NCI-H345 treated with DMSO at 0.1 percent for 48 hours (cell line): ENCODE data around the gene TSPY8.
"Not testable (repeated sequence)": the region's sequence is repeated elsewhere in the genome, so short reads cannot be mapped to it uniquely, and the experiment has no call there.

Experiments
- DNase-seq: peaks from one replicate; lab custom pipeline; 2025; ENCODE audit not compliant: unreplicated experiment; lab: John Stamatoyannopoulos, UW

TSPY8 gene, protein sequence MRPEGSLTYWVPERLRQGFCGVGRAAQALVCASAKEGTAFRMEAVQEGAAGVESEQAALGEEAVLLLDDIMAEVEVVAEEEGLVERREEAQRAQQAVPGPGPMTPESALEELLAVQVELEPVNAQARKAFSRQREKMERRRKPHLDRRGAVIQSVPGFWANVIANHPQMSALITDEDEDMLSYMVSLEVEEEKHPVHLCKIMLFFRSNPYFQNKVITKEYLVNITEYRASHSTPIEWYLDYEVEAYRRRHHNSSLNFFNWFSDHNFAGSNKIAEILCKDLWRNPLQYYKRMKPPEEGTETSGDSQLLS

DNA sequence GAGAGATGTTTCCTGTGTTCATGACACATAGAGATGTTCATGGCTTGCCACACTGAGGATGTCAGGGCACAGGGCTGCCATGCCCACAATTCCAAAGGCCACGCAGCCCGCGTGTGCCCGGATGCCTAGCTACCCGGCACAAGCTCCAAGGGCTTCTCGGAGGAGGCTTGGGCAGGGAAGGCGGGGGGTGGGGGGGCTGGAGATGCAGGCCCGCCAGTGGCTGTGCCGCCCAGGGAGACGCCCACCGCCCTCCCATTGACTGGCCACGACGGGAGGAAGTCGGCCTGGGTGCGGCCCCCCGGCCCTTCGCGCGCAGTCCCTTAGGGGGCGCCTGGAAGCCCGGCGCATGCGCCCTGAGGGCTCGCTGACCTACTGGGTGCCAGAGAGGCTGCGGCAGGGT lies at the start of gene TSPY8:
Gene TSPY8 (plus strand): TSS at position 301 of the 400 bp plus-strand sequence. CDS start 46 bp downstream, at position 347.
- DNase-seq, result not testable (repeated sequence)

DNA sequence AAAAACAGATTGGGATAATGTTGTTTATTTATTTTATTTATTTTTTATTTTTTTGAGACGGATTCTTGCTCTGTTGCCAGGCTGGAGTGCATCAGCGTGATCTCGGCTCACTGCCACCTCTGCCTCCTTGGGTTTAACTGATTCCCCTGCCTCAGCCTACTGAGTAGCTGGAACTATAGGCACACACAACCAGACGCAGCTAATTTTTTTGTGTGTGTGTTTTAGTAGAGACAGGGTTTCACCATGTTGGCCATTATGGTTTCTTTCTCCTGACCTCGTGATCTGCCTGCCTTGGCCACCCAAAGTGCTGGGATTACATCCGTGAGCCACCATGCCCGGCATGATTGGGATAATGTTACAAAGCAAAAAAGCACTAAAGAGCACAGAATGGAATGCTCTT lies 36.6 kb upstream of the TSPY8 start:
- DNase-seq, result no peak

GRCh38 chrY:9337164-9337563 lies 20.4 kb upstream of the TSPY8 start, which contains the start of gene TSPY4:
TSPY4 (plus strand) TSS chrY:9337464; CDS start chrY:9337510, 46 bp downstream.
- not testable (repeated sequence) for DNase-seq

DNA sequence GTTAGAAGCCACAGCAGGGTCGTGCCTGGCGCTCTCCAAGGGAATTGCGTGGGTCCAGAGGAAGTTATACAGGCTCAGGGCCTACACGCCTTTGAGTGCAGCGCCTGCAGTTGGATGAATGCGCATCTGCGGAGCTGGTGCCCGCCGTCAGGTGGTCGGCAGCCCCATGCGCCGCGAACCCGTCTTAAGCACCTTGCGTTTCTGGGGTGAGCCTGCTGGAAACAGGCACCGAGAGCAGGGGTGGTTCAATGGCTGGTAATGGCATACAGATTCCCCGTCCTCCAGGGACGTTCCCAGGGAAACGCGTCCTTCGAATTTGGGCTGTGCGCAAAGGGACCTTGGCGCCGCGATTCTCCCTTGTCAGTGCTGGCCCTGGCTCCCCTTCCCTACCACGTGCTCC lies 38.9 kb downstream of the TSPY8 start:
- not testable (repeated sequence) for DNase-seq

DNA sequence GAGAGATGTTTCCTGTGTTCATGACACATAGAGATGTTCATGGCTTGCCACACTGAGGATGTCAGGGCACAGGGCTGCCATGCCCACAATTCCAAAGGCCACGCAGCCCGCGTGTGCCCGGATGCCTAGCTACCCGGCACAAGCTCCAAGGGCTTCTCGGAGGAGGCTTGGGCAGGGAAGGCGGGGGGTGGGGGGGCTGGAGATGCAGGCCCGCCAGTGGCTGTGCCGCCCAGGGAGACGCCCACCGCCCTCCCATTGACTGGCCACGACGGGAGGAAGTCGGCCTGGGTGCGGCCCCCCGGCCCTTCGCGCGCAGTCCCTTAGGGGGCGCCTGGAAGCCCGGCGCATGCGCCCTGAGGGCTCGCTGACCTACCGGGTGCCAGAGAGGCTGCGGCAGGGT lies 40.5 kb downstream of the TSPY8 start, which contains the start of gene TSPY3:
Gene TSPY3 (plus strand): TSS at position 301 of the 400 bp plus-strand sequence. CDS start 46 bp downstream, at position 347.
- not testable (repeated sequence) for DNase-seq
